Ramos (cell line): ENCODE measurements around the gene TLE4.
"Not testable (repeated sequence)": the region's sequence is repeated elsewhere in the genome, so short reads cannot be mapped to it uniquely, and the experiment has no call there.

Experiments
- in situ Hi-C: fragments of 300-500 bp; cut with MboI; formaldehyde crosslinking; loops from one replicate; pipeline ENCODE4 v1.14.3; 2022; ENCODE audit warnings: low sequenced_read_pairs; ENCODE audit not compliant: unreplicated experiment

TLE4 gene

DNA sequence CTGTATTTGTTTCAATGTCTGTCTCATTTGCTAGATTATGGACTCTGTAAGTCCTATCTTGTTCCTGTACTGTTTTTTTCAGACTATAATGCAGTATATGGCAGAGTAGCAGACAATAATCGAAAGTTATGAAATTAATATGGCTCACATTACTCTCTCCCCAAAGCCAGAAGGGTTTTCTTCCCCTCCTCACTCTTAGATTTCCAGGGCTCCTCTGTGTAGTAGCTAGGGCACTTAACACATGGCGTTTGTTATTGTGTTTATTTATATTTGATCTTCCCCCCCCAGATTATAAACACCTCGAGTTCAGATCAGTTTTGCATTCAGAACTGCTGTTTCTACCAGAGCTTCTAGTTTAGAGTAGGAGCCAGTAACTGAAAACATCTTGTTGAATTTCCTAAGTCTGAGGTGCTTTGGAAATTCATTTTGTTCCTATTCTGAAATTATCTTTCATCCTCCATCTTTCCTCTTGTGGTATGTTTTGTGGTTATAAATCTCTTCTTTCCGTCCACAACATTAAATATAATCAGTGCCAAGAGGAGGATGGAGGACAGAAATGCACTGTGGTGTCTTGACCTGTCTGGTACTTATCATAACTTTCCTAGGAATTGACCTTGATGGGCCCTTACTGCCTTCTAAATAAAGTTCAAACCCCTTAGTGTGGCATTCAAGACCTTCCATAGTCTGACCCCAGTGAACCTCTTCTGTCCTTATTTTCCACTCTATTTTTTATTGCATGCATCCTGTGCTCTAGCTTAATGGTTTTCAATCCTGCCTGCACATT, 27.0 kb downstream of the TLE4 start:
- in situ Hi-C loops: no loop called here

DNA sequence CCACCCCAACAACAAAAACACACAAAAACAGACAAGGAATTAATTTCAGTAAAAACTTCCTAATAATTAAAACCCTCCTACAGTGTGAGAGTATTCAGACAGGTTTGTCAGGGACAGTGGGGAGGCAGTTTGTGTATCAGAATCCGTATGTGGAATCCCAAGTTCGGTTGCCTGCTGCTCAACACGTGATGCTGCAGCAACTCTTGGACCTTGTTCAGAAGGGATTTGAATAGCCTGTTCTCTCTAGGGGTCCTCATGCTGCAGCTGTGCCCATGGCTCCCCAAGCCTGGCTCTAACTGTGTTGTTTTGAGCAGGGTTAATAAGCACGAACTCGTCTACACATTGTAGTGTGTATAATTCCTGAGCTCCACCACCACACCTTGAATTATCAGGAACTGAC, 28.7 kb downstream of the TLE4 start:
- in situ Hi-C loops: no loop called here

DNA sequence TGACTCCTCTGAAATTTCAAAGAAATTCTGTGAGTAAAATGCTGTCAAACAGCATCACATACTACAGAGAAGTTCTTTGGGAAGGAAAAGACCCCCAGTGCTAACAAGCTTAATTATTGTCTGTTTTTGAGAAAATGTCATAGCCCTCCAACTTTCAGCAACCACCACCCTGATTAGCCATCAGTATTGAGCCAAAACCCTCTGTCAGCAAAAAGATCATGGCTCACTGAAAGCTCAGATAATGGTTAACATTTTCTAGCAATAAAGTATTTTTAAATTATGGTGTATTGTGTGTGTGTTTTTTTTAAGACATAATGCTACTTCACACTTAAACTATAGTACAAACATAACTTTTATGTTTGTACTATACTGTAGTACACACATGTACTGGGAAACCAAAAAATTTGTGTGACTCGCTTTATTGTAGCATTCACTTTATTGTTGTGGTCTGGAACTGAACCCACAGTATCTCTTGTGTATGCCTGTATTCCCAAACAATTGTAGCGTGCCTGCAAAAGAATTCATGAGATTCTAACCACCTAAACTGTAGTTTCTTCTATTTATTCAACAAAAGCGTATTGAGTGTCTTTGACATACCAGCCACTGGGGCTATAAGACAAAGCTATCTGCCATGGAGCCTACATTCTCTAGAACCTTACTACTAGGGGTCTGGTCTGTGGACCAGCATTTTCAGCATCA, 31.6 kb downstream of the TLE4 start:
- in situ Hi-C loops: no loop called here

DNA sequence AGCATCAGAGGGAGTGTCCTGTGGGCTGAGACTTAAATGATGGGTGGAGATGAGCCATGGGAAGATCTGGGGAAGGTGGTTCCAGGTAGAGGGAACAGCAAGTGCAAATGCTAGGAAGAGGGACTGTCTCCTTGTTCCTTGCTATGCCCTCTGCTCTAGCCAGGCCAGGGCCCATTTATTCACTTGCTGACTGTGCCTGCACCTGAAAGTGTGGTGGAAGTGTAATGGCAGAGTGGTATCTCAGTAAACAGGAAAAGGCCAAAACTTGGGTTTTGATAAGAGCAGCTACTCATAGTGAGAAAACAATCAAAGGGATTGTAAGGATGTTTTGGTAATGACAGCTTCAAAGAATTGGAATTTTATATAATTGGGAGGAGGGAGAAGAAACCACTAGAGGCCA, 32.4 kb downstream of the TLE4 start:
- in situ Hi-C loops: no loop called here

DNA sequence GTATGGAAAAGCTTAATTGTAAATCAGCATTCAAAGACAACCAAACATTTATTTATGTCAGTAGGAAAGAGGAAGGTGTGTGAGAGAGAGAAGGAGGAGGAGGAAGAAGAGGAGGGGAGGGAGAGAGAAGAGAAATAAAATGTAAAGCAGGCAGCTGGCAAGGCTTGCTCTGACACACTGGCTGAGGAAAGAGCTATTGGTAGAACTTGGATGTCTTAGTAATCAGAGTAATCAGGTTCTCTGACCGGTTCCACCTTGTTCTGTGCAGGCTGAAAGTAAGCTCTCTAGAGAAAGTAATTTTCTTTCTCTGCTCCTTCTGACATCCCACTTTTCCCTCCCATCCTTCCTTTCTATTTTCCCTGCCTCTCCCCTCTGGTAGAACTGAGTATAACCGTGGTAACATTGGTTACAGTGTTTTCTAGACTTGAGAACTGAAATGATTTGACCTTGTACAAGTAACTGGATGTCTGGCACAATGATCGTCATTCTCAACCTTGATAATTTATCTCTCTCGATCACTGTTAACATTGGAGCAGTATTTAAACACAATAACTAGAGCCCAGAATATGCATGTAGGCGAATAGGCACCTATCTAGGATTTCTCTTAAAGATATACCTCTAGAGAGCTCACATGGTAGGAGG, 33.3 kb downstream of the TLE4 start:
- in situ Hi-C loops: no loop called here

DNA sequence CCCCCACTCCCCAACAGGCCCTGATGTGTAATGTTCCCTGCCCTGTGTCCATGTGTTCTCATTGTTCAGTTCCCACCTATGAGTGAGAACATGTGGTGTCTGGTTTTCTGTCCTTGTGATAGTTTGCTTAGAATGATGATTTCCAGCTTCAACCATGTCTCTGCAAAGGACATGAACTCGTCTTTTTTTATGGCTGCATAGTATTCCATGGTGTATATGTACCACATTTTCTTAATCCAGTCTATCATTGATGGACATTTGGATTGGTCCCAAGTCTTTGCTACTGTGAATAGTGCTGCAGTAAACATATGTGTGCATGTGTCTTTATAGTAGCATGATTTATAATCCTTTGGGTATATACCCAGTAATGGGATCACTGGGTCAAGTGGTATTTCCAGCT, 34.8 kb downstream of the TLE4 start:
- in situ Hi-C loops: not testable (repeated sequence)

DNA sequence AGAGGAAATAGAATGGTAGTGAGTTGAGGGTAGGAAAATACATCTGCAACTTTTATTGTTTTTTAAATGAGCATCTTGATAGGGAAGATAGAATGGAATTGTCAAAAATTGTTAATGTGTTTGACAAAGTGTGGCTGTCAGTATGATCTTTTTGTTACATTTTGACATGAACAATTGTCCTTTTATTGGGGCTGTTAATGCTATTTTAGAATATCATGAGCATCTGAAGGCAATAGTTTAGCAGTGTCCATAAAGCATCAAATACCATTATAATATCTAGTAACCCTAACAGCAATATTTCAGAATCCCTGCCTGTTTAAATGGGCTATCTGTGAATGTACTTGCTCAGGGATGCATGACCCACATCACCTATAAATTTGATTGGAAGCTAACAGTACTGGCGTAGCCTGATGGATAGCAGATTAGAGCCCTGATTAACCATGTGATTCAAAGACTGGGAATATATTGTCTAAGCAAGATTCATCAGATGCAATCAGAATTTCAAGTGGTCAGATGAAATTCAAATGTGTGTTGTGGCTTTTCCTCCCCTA, 37.8 kb downstream of the TLE4 start:
- in situ Hi-C loops: no loop called here

DNA sequence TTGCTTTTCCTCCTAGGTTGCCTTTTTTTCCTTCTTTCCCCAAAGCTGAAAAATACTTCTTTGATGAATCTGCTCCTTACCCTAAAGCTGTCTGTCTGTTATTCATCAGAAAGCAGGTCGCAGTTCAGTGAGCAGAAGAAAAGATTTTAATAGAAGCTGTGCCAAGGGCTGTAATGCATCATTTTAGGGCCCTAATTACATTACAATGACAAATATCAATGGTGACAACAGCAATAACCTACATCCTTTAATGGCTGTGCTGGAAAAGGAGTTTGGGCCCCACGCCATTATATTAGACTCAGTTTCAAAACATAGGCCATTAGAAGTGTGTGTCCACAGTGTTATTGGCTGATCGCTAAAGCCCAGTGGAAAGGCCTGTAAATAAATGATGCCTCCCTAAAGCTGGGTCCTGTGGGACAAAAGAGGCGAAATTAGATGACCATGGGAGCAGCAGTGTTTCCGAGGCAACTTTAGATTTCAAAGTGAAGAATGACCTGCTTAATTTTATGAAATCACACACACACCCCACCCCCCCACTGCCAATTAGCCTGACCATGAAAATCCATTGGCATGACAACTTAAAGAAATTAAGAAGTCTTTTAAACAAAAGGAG, 38.4 kb downstream of the TLE4 start:
- in situ Hi-C loops: no loop called here

DNA sequence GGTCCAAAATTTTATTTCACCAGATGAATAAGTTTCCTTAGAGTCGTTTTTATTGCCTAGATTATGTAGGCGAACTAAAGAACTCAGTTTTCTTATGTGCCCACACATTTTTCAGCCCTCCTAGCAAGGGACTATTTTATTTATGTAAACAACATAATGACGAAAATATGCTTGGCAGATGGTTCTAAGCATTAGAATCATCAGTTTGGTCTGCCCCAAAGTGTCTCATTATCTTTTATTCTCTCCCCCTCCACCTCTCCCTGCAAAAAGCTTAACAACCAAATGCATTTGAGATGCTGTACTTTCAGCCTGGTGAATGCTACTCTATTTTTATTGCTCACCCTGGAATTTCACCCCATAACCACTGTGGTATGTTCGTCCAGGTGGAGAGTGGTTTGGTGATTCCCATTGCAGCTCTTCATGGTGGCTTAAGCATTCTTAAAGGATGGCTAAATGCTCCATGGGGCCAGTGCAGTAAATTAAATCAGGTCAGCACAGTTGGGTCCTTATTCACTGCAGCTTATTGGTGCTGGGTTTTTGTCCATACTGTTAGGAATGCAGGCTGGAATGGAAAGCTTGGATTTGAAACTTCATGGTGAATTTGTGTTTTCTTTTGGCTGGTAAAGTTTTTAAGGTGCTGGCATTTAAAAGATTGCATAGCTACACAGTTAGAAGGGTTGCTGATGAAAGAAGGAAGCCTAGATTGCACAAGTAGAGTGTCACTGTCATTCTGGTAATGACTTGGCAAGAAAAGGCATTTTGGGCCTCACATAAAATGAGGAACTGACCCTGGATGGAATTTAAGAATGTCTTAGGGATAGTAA, 39.2 kb downstream of the TLE4 start:
- in situ Hi-C loops: no loop called here

DNA sequence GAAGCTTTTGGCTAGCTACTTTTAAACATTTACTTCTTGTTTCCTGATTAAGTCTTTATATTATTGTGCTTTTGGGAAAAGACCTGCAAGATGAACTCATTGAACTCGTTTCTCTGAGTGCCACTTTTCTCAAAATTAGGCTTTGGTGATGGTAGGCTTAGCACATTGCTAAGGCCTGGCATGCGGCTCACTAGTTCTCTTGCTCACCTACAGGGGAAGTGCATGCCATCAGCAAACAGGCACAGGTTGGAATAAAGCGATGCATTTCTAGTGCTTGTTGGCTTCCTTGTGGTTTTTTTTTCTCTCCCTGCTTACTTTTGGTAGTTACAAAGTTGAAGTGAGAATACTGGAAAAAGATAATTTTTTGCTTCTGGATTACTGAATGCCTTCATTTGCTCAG, 41.4 kb downstream of the TLE4 start:
- in situ Hi-C loops: no loop called here

DNA sequence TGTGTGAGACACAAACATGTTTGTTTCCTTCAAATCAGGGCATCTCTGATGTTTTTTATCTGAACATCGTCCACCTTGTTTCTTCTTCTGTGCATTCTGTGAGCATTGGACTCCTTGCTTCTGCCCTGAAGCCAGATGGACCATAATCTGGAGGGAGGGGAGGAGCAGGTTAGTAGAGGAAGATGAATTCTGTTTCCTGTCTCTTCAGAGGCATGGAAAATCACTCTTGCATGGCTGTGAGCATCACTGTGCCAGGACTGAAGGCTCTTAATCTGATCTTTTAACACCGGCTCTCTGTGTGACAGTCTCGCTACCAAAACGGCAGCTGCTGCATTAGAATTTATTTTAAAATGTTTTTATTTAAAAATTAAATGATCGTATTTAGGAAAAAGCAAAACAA, 43.3 kb downstream of the TLE4 start:
- in situ Hi-C loops: no loop called here

DNA sequence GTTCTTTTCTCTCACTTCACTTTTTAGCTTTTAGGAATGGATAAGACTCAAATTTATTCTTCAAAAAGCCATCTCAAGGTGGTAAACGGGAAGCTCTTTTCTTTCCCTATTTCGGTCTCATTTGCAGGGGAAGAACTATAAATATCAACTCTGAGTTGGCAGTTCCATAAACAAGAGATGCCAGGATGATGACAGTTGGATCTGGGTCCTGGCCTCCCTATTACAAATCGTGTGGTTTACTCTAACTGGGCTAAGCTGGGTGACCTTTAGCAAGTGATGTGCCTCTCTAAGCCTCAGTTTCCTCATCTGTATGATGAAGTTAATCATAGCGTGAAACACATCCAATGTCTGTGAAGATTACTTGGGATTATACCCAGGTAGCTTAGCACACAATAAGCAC, 44.2 kb downstream of the TLE4 start:
- in situ Hi-C loops: no loop called here

DNA sequence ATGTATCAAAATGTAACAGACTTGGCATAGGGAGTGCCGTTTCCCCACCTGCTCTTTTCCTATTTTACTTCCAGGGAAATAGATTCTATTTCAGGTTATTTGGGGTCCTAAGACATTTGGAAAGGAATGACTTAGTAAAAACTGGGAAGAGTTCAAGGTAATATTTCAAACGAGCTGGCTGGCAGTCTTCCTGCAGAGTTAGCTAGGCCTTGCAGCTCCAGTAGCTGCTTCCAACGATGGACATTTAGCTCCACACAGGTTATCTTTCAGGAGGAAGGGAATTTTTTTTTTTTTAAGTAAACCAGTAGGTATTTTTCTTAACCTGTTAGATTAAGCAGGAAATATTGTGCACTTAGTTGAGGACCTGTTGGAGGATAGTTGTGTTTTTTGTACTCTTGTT, 45.2 kb downstream of the TLE4 start:
- in situ Hi-C loops: no loop called here

DNA sequence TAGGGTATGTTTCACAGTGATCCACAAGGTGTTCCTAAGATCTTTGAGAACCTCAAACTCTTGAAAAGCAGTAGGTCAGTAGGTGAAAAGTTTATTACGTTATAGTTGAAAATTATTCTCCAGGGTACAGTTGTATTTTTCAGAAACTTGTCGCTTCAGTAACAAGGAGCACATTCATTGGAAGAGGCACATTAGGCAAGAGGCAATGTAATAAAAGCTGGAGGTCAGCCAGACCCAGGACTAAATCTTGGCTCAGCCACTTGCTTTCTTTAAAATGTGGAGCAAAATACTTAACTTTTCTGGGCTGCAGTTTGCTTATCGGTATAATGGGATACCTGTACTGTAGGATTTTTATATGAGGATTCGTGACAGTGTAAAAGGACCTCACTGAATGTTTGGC, 45.6 kb downstream of the TLE4 start:
- in situ Hi-C loops: no loop called here

DNA sequence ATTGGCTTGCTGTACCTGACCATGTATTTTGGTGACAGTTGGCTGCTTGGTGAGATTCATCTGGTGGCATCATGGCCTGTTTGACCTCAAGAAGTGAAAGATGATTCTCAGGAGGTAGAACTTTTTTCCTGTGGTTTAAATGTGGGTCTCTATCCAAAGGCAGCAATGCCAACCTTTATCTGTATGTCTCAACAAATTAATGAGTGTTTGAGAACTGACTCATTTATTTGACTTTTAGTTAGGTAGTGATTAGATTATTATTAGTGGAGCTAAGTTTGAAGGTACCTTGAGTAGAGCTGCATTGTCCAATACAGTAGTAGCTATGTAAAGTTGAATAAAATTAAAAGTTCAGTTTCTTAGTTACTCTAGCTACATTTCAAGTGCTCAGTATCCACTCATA, 48.2 kb downstream of the TLE4 start:
- in situ Hi-C loops: no loop called here

DNA sequence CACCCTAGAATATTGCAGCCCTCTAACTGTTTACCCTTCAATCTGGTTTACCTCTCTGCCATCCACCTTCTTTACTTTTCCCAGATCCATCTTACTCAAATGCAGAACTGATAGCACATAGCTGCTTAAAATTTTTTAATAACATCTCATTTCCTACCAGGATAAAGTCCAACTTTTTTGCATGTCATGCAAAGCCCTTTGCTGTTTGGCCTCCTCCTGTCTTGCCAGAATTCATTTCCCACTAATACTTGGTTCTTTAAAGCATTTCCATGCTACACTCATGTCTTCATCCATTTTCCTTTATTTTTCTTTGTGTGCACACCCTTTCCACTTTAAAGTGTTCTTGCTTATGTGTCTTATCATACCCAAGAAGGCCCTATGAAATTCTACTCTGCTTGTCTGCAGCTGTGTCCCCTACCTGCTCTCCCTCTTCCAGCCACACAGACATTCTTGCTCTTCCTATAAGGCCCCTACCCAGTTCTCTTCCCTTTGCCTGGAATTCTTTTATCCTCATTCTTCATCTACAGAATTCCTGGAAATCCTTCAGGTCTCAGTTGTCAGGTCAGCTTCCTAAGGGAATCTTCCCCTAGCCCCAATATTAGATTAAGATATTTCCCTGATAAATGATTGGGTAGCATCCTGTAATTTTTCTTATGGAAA, 50.3 kb downstream of the TLE4 start:
- in situ Hi-C loops: no loop called here

DNA sequence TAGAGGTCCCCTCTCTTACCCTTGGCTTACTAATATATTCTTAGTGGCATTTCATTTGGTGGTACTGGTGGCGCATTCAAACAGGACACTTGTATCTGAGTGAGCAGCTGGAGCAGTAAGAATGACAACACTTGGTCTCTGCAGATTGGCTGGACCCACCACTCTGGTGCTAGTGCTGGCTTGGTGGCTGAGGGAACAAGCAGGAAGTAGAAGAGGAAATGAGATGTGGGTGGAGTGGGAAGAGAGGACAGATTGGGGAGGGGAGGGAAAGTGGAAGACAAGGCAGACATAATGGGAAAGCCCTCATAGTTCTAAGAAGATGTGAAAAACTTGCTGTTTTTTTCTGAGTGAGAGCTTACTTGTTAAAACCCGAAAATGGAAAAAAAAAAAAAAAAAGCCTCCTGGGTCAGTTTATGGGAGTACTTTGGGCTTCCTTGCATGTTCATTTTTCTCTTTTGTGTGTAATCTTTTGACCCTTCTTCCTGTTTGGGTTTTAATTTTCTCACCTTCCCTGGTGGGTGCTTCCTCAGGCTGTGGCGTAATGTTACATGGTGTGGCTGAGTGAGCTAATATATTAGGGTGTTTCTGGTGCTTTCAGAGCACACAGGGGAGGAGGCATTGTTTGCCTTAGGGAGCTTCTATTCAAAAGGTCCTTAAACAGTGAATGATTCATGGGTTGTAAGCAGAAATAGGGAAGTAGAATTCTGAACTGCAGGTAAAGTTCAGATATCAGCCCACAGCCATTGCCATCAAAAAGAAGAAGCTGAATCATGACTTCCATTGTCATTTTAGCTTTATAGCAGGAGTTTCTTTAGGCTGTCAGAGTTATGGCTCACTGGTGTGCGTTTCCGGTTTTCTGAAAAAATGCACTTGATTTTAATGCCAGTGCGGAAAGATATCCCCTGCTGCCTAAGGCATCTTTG, 52.3 kb downstream of the TLE4 start:
- in situ Hi-C loops: no loop called here

DNA sequence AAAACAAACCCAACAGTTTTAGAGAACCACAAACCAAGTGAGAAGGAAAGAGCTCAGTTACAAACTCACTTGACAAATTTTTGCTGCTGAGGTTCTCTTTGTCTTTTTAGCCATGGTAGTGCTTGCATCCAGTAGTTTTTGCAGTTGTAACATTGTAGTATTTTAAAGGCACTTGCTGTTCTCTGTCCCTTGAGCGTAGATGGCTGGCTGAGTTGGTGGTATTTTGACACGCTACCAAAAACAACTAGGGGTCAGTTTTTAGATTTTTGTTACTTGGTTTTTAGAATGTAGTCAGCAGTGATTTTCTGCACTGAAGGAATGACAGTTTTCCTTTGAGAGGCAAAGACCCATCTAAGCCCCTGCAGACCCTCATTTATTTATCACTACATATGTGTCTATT, 58.0 kb downstream of the TLE4 start:
- in situ Hi-C loops: no loop called here
